ENCODE data around the gene DYNC2H1.

DNA sequence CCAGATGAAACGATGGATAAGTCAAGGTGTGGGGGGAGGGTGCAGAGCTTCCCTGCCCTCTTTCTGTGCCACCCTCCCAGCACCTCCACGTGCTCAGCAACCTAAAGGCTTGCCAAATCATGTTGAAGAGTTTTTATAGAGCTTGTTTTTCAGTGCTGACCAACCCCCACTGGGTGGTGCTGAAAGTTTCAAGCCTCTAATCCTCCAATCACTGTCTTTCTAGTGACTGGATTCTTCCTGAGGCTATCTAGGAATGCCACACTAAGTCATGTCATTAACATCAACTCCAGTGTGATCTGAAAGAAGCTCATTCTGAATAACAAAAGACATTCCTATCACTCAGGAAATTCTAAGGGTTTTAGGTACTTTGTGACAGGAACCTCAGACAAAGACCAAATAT is 382.6 kb downstream of the DYNC2H1 start:
- TF ChIP-seq, protein P1, sequence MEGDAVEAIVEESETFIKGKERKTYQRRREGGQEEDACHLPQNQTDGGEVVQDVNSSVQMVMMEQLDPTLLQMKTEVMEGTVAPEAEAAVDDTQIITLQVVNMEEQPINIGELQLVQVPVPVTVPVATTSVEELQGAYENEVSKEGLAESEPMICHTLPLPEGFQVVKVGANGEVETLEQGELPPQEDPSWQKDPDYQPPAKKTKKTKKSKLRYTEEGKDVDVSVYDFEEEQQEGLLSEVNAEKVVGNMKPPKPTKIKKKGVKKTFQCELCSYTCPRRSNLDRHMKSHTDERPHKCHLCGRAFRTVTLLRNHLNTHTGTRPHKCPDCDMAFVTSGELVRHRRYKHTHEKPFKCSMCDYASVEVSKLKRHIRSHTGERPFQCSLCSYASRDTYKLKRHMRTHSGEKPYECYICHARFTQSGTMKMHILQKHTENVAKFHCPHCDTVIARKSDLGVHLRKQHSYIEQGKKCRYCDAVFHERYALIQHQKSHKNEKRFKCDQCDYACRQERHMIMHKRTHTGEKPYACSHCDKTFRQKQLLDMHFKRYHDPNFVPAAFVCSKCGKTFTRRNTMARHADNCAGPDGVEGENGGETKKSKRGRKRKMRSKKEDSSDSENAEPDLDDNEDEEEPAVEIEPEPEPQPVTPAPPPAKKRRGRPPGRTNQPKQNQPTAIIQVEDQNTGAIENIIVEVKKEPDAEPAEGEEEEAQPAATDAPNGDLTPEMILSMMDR (optimal IDR thresholded peaks at IDR 0.05 in 1 of 3, IDR thresholded peaks at IDR 0.05 in 1 of 3, conservative IDR thresholded peaks at IDR 0.05 in 1 of 3; ENCODE audit: extremely low read depth in 1 of 3, insufficient read depth in 2 of 3, low read length in 3 of 3), result no peak
- no peak for TF ChIP-seq EZH2 (IDR thresholded peaks at IDR 0.05; ENCODE audit: low read length)
